Stimulated activated CD8-positive, alpha-beta memory T cell treated with anti-CD3 and anti-CD28 coated beads, Interleukin-12 subunit alpha, Interleukin-12 subunit beta, amount 100 ng/mL, for 24 hours (primary cell): ENCODE data around the gene PDE11A.
"Not testable (repeated sequence)": the region's sequence is repeated elsewhere in the genome, so short reads cannot be mapped to it uniquely, and the experiment has no call there.

Experiments
- DNase-seq: peaks from one replicate; pipeline ENCODE4 v3.0.0-alpha.2; 2020; ENCODE audit errors: extremely low read depth

PDE11A gene

GRCh38 chr2:178008636-178009289 is 63.8 kb downstream of the PDE11A start:
- no peak for DNase-seq

DNA sequence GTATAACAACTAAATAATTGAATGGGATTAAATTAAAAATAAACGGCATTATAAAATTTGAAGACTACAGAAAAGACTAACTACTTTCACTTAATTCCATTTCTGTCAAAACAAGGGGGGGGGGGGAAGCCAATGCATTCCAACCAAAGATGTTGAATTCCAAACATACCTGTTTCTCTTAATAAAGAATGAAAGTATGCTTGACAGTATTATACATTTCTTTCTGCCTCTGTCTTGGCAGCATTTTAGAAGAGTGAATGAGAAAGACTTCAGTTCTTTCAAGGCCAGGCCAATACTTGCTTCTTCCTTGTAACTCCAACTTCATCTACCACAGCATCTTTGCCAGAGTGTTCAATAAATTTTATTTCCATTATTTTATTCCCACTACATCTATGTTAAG is 65.9 kb downstream of the PDE11A start:
- DNase-seq, result no peak

GRCh38 chr2:178005756-178006155 is 66.8 kb downstream of the PDE11A start:
- DNase-seq, result no peak

- no peak for DNase-seq
These were observed 70.5 kb downstream of the PDE11A start for GRCh38 chr2:178002038-178002437.

GRCh38 chr2:177998996-177999395 is 73.6 kb downstream of the PDE11A start:
- no peak for DNase-seq

GRCh38 chr2:177998006-177998405 is 74.6 kb downstream of the PDE11A start:
- no peak for DNase-seq

- DNase-seq, result no peak
These were observed 79.6 kb downstream of the PDE11A start for GRCh38 chr2:177992992-177993391.

DNA sequence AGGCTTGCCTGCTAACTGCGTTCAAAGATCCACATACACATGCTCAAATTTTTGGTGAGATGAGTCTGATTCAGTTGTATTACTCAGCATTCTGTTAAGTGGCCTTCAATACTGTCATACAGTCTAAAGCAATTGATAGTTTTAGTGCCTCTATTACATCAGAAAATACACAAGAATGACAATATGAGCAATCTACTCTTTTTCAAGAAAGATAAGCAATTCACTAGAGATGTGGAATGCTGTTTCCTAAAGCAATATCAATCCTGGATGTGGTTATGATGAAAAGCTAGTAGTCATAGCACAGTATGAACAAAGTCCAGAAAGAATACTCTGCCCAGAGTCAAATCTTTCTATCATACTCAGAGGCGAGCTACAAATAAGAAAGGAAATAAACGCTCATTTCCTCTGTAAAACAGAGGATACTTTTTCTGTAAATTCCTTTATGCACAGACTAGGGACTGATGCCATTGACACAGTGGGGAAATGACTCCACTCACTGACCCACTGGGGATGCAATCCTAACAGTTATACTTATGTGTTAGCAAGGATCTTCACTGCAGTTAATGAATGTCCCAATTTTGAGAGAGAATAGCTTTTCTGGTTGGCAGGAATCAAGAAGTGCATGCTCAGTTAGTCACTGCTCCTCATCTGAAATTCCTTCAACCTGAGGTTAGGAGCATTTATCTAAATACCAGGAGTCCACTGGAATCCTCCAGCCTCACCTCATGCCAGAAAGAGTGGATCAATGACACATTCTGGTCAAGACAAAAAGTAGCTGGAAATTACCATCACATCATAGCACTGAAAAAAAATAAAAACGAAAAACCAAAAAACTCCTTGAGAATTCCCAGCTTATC is 83.3 kb downstream of the PDE11A start:
- no peak for DNase-seq

- no peak for DNase-seq
These were observed 87.8 kb downstream of the PDE11A start for GRCh38 chr2:177984749-177985148.

DNA sequence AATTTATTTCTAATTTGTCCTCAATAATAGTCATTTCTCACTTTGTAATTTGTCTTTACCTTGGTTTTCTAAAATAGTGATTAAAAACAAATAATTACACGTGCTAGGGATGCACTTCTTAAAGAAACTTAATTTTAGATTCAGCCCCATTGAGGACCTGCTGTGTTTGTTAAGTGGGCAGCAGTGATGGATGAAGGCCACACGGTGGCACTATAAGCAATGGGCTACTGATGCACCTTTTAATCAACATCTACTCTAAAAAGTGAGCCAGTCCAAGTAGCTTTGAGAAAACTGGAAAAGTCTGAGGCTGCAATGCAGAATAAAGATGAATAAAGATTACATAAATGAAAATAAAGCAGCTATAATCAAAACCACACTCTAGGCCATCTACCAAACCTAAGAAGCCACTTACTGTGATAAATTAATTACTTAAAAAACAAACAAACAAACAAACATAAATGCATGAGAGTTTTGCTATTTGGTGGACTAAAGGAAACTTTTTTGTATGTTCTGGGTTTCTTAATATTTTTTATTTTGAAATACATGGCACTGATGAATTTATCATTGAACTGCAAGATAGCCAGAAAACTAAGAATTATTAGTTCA is 89.3 kb downstream of the PDE11A start:
- DNase-seq, result no peak

GRCh38 chr2:177972782-177973181 is 99.8 kb downstream of the PDE11A start:
- no peak for DNase-seq

- DNase-seq, result no peak
These were observed 100.5 kb downstream of the PDE11A start for GRCh38 chr2:177972123-177972522.

- DNase-seq, result no peak
These were observed 101.7 kb downstream of the PDE11A start for GRCh38 chr2:177970670-177971454.

GRCh38 chr2:177964892-177965291 is 107.7 kb downstream of the PDE11A start:
- no peak for DNase-seq

DNA sequence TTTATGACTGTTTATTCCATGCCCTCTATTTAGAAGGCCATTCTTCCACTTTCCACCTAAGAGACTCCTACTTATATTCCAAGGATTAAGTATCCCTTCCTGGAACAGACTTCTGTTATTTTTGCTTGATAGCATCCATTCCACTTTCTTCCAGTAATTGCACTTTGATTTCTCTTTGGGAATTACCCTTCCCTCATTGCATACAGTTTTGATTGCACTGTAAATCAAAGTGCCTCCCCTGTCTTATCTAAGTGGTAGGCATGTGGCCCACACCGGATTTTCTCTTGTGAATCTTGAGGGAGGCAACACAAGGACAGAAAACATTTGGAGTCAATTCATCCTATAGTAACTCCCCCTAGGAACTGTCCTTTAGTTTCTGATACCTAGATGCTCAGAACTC is 120.4 kb downstream of the PDE11A start:
- DNase-seq, result no peak

GRCh38 chr2:177947598-177947997 is 125.0 kb downstream of the PDE11A start:
- DNase-seq, result not testable (repeated sequence)

DNA sequence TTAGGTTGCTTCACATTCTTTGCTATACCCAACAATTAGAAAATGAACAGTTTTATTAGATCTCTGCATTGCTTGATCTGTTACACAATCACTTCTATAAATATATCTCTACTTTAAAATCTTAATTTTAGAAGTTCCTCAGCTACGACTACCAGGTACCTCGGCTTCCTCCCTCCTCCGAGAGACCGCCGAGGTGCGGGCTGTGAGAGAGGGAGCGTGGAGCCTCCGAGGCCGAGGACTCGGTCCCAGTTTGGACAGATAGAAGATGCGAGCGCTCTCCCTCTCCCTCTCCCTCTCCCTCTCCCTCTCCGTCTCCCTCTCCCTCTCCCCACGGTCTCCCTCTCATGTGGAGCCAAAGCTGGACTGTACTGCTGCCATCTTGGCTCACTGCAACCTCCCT is 128.0 kb downstream of the PDE11A start:
- not testable (repeated sequence) for DNase-seq

- DNase-seq, result no peak
These were observed 129.8 kb downstream of the PDE11A start for GRCh38 chr2:177942731-177943130.

- no peak for DNase-seq
These were observed 133.4 kb downstream of the PDE11A start for GRCh38 chr2:177939211-177939610.

DNA sequence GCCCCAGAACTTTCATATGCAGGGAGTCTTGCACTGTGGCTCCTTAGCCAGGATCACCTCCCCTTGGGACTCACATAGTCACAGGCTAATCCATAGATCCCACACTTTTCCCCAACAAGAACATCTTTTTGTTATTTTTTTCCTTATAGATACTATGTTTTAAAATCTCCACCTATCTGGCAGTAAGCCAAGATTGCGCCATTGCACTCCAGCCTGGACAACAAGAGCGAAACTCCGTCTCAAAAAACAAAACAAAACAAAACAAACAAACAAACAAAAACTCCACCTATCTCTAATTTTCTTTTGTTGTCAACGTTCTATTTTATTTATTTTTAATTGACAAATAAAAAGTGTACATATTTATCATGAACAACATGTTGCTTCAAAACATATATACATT is 141.7 kb downstream of the PDE11A start:
- DNase-seq, result no peak

- DNase-seq, result no peak
These were observed 142.7 kb downstream of the PDE11A start for GRCh38 chr2:177929662-177930522.
